Dermis microvascular lymphatic vessel endothelial cell (primary cell): ENCODE measurements around the gene ARHGEF18. TPM values are rescaled to one million over a fixed set of nuclear protein-coding genes. Genes with fewer than 3 reads are reported as not detected.

Source experiments
- DNase-seq, 2 donors: peaks; one replicate each; pipeline versions ENCODE4 v3.0.0 to v3.0.0-alpha.2; 2010; ENCODE audit warnings: low read depth in 2 of 2
- total RNA-seq: library from RNA; depleted of rRNA; stranded (reverse); fragments of >200 nt; gene quantifications from 2 replicates; pipeline ENCODE4 v1.2.1, GENCODE V29; 2014

Gene ARHGEF18
- total RNA-seq, 1 donor from 2014 or later, result 20.4 TPM

- DNase-seq, result no peak
These were observed 34.5 kb downstream of the ARHGEF18 start for GRCh38 chr19:7383284-7383683.

GRCh38 chr19:7385062-7385461, 36.3 kb downstream of the ARHGEF18 start:
- DNase-seq, result no peak

DNA sequence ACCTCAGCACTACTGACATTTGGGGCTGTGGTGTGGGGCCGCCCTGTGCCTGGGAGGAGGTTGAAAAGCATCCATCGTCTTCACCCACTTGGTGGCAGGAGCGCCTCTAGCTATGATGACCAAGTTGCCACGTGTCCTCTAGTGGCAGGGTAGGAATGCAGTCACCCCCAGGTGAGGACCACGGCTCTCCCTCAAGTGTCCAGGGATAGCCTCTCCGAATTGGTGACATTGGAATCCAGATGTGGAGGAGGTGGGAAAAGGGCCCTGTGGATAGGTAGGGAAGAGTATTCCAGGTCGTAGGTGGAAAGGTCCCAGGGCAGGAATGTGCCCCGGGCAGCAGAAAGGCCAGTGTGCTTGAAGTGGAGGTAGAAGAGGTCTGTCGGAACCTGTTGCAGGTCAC, 37.6 kb downstream of the ARHGEF18 start:
- no peak for DNase-seq

- DNase-seq, result no peak
These were observed 38.0 kb downstream of the ARHGEF18 start for GRCh38 chr19:7386769-7387168.

- DNase-seq, result peak in 1 of 2 donors; percentile 79
These were observed 42.5 kb downstream of the ARHGEF18 start for GRCh38 chr19:7391218-7391670.

DNA sequence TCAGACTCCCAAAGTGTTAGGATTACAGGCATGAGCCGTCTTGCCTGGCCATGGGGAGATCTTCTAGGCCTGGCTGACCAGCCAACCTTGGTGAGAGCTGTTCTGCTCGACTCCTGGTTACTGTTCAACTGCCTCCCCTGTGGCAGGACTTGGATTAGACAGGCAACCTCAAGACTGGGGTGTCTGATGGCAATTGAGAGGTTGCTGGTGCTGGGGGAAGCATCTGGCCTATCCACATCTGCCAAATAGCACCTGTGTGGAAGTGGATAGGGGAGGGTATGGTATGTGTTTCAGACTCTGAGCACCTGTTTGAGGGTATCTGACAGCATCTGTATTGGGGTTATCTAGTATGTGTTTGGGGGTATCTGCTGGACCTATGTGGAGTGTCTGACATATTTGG, 44.7 kb downstream of the ARHGEF18 start:
- no peak for DNase-seq

- no peak for DNase-seq
These were observed 45.4 kb downstream of the ARHGEF18 start for GRCh38 chr19:7393939-7394730.

DNA sequence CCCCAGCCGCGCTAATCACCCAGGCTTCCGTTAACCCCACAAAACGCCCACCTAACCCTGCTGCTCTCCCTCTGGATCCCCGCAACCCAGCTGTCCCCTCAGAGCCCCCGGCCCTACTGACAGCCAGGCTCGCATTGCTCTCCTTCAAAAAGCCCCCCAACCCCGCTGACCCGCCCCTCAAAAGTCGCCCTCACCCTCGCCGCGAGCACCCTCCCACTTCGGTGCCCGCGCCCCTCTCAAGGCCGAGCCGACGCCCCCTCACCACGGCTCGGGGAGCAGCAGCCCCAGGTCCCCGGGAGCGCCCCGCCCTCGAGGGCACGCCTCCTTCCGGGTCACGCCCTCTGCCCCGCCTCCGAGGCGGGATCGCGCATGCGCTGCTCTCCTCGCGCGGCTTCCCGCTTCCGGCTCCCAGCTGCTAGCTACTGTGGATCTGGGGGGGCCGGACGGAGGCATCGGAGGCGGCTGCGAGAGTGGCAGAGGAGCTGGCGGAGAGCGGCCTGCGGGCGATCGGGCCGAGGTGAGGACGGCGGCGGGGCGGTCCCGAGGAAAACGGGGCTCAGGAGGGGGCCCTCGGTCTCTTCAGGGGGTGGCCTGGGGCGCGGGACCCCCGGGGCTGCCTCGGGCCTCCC, 46.1 kb downstream of the ARHGEF18 start:
- peak; percentile 77 to 91 for DNase-seq

- DNase-seq, result peak in 1 of 2 donors; percentile 11
These were observed 46.8 kb downstream of the ARHGEF18 start for GRCh38 chr19:7395360-7396066.

- DNase-seq, result no peak
These were observed 49.0 kb downstream of the ARHGEF18 start for GRCh38 chr19:7397687-7398086.

Other genes starting within 250 kb of the ARHGEF18 start
- gene INSR, start 54.5 kb upstream of the ARHGEF18 start, total RNA-seq, result 38.3 and 65.6 TPM in 2 replicates
- 1.8 and 2.3 TPM in 2 replicates for gene PEX11G, start 140.1 kb downstream of the ARHGEF18 start, total RNA-seq
- gene ZNF358, start 167.2 kb downstream of the ARHGEF18 start, total RNA-seq, result 8.3 and 21.7 TPM in 2 replicates
- gene MCOLN1, start 173.7 kb downstream of the ARHGEF18 start, total RNA-seq, result 2.8 and 7.1 TPM in 2 replicates
- 63.7 and 90.4 TPM in 2 replicates for gene PNPLA6, start 186.8 kb downstream of the ARHGEF18 start, total RNA-seq
- gene CAMSAP3, start 246.9 kb downstream of the ARHGEF18 start, total RNA-seq, result under 0.01 TPM in 1 of 2 replicates, not detected in the other